GM21526 (cell line): ENCODE results near the gene WDR26.
"Not testable (repeated sequence)": the region's sequence is repeated elsewhere in the genome, so short reads cannot be mapped to it uniquely, and the experiment has no call there.

Experiments
- ATAC-seq: cut with Tn5 transposase; IDR thresholded peaks from one replicate; pipeline ENCODE4 v1.9.1; 2021; ENCODE audit warnings: moderate library complexity; ENCODE audit not compliant: unreplicated experiment, low FRiP score

The WDR26 gene

GRCh38 chr1:224435318-224435763 is 744 bp upstream of the WDR26 start:
- peak; percentile 18 for ATAC-seq

GRCh38 chr1:224433701-224434672 is 610 bp downstream of the WDR26 start:
- no peak for ATAC-seq

- no peak for ATAC-seq
Measured at GRCh38 chr1:224433041-224433691, 1.4 kb downstream of the WDR26 start.

- ATAC-seq: no peak
Measured at GRCh38 chr1:224432672-224433040, 1.9 kb downstream of the WDR26 start.

GRCh38 chr1:224432146-224432545 is 2.5 kb downstream of the WDR26 start:
- no peak for ATAC-seq

GRCh38 chr1:224431726-224432125 is 2.9 kb downstream of the WDR26 start:
- no peak for ATAC-seq

- ATAC-seq: no peak
Measured at GRCh38 chr1:224430511-224431113, 4.0 kb downstream of the WDR26 start.

- ATAC-seq: no peak
Measured at GRCh38 chr1:224429616-224430326, 4.8 kb downstream of the WDR26 start.

GRCh38 chr1:224428713-224429112 is 5.9 kb downstream of the WDR26 start:
- not testable (repeated sequence) for ATAC-seq

GRCh38 chr1:224427346-224427745 is 7.3 kb downstream of the WDR26 start:
- no peak for ATAC-seq

GRCh38 chr1:224426869-224427268 is 7.7 kb downstream of the WDR26 start:
- not testable (repeated sequence) for ATAC-seq

- ATAC-seq: no peak
Measured at GRCh38 chr1:224425279-224425884, 9.2 kb downstream of the WDR26 start.

GRCh38 chr1:224420106-224420505 is 14.5 kb downstream of the WDR26 start:
- ATAC-seq: no peak

- no peak for ATAC-seq
Measured at GRCh38 chr1:224411766-224412165, 22.8 kb downstream of the WDR26 start.

GRCh38 chr1:224408294-224408590 is 26.4 kb downstream of the WDR26 start:
- no peak for ATAC-seq

GRCh38 chr1:224407571-224408293 is 26.9 kb downstream of the WDR26 start:
- ATAC-seq: no peak

GRCh38 chr1:224406216-224406615 is 28.4 kb downstream of the WDR26 start:
- no peak for ATAC-seq

GRCh38 chr1:224405604-224405970 is 29.0 kb downstream of the WDR26 start:
- no peak for ATAC-seq

GRCh38 chr1:224404916-224405603 is 29.5 kb downstream of the WDR26 start:
- ATAC-seq: no peak
